ENCODE results near the gene MT1A.

Gene MT1A

DNA sequence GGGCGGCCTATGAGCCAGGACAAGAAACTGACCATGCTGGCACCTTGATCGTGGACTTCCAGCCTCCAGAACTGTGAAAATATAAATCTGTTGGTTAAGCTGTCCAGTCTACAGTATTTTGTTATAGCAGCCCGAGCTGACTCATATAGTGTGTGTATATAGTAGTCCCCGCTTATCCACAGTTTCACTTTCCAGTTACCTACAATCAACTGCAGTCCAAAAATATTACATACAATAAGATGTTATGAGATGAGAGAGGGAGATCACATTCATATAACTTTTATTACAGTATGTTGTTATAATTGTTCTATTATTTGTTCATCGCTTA is 44.2 kb upstream of the MT1A start:
- no peak for DNase-seq (ENCODE audit: low read depth)
- H3K4me3 ChIP-seq (ENCODE audit: control insufficient read depth, low read depth, low read length): no peak overlapping the region
- TF ChIP-seq, protein P1, sequence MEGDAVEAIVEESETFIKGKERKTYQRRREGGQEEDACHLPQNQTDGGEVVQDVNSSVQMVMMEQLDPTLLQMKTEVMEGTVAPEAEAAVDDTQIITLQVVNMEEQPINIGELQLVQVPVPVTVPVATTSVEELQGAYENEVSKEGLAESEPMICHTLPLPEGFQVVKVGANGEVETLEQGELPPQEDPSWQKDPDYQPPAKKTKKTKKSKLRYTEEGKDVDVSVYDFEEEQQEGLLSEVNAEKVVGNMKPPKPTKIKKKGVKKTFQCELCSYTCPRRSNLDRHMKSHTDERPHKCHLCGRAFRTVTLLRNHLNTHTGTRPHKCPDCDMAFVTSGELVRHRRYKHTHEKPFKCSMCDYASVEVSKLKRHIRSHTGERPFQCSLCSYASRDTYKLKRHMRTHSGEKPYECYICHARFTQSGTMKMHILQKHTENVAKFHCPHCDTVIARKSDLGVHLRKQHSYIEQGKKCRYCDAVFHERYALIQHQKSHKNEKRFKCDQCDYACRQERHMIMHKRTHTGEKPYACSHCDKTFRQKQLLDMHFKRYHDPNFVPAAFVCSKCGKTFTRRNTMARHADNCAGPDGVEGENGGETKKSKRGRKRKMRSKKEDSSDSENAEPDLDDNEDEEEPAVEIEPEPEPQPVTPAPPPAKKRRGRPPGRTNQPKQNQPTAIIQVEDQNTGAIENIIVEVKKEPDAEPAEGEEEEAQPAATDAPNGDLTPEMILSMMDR (IDR thresholded peaks at IDR 0.05; ENCODE audit: control insufficient read depth, insufficient read depth, low read depth, low read length, missing control alignments): no peak

GRCh38 chr16:56600398-56600999 is 38.0 kb upstream of the MT1A start:
- DNase-seq (ENCODE audit: low read depth): no peak
- H3K4me3 ChIP-seq (ENCODE audit: control insufficient read depth, low read depth, low read length): no peak overlapping the region
- TF ChIP-seq, protein P1 (IDR thresholded peaks at IDR 0.05; ENCODE audit: control insufficient read depth, insufficient read depth, low read depth, low read length, missing control alignments): peak; percentile 81

- DNase-seq (ENCODE audit: low read depth): no peak
- TF ChIP-seq, protein P1 (IDR thresholded peaks at IDR 0.05; ENCODE audit: control insufficient read depth, insufficient read depth, low read depth, low read length, missing control alignments): no peak
- no peak overlapping the region for H3K4me3 ChIP-seq (ENCODE audit: control insufficient read depth, low read depth, low read length)
Measured at GRCh38 chr16:56601325-56601724, 37.1 kb upstream of the MT1A start.

DNA sequence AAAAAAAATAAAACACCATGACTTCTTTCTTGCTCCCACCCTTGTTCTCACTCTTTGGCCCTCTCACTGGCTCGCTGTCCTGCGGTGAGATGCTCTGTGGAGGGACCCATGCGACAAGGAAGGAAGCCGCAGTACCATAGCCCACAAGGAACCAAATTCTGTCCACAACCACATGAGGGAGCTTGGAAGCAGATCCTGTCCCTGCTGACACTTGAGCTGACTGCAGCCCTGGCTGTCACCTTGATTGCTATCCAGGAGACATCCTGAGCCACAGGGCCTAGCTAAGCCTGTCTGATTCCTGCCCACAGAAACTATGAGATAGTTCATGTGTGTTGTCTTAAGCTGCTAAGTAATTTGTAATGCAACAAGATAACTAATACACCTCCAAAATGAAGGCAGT is 34.9 kb upstream of the MT1A start:
- H3K4me3 ChIP-seq (ENCODE audit: control insufficient read depth, low read depth, low read length): no peak overlapping the region
- DNase-seq (ENCODE audit: low read depth): no peak
- TF ChIP-seq, protein P1 (IDR thresholded peaks at IDR 0.05; ENCODE audit: control insufficient read depth, insufficient read depth, low read depth, low read length, missing control alignments): peak; percentile 59

DNA sequence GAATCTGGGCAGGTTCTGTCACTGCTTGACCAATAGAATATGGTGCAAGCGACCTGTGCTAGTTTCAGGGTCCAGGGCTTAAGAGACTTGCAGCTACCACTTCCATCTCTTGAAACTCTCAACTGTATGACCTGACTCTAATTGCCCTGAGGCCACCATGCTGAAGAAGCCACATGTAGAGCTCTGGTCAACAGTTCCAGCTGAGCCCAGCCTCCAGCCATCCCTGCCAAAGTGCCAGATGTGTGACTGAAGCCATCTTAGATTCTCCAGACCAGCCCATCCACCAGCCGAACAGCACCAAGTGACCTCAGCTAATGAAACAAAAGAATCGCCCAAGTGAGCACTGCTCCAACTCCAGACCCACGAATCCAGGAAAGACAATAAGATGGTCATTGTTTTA is 33.5 kb upstream of the MT1A start:
- no peak overlapping the region for H3K4me3 ChIP-seq (ENCODE audit: control insufficient read depth, low read depth, low read length)
- DNase-seq (ENCODE audit: low read depth): no peak
- TF ChIP-seq, protein P1 (IDR thresholded peaks at IDR 0.05; ENCODE audit: control insufficient read depth, insufficient read depth, low read depth, low read length, missing control alignments): no peak

DNA sequence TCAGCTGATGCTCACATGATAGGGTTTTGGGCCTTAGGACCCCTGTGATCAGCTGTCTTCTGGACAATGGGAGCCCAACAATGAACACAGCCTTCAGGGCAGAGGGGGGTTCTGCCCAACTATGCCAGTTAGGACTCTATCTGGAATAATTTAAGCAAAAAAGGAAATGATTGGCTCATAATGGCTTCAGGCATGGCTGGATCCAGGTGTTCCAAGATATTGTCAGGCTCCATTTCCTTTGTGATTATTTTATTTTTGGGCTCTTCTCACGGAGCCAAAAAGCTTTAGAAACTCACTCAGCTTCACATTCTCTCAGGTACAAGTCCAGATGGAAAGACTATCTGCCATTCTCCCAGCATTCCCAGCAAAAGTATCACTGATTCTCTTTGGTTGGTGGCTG is 33.0 kb upstream of the MT1A start:
- no peak overlapping the region for H3K4me3 ChIP-seq (ENCODE audit: control insufficient read depth, low read depth, low read length)
- TF ChIP-seq, protein P1 (IDR thresholded peaks at IDR 0.05; ENCODE audit: control insufficient read depth, insufficient read depth, low read depth, low read length, missing control alignments): no peak
- DNase-seq (ENCODE audit: low read depth): no peak

- DNase-seq (ENCODE audit: low read depth): peak; percentile 41
- TF ChIP-seq, protein P1 (IDR thresholded peaks at IDR 0.05; ENCODE audit: control insufficient read depth, insufficient read depth, low read depth, low read length, missing control alignments): no peak
- no peak overlapping the region for H3K4me3 ChIP-seq (ENCODE audit: control insufficient read depth, low read depth, low read length)
Measured at GRCh38 chr16:56606071-56606475, 32.4 kb upstream of the MT1A start.

Measured in AG09309 (cell line).